GOT3 (cell line): ENCODE results near the gene HCRTR1.

ENCODE experiments used
- DNase-seq: peaks from one replicate; lab custom pipeline; 2025; ENCODE audit warnings: mixed read lengths; lab: John Stamatoyannopoulos, UW

HCRTR1 gene

GRCh38 chr1:31667065-31667785 lies 49.7 kb downstream of the HCRTR1 start:
- DNase-seq: no peak

- DNase-seq: no peak
These were observed 50.9 kb downstream of the HCRTR1 start for GRCh38 chr1:31668303-31668883.

GRCh38 chr1:31669433-31669785 lies 51.9 kb downstream of the HCRTR1 start:
- DNase-seq: no peak

- no peak for DNase-seq
These were observed 52.5 kb downstream of the HCRTR1 start for GRCh38 chr1:31669786-31670592.

- DNase-seq: no peak
These were observed 53.1 kb downstream of the HCRTR1 start for GRCh38 chr1:31670593-31670964.

GRCh38 chr1:31671147-31671546 lies 53.7 kb downstream of the HCRTR1 start:
- DNase-seq: no peak

- no peak for DNase-seq
These were observed 54.2 kb downstream of the HCRTR1 start for GRCh38 chr1:31671561-31672201.

- DNase-seq: no peak
These were observed 55.5 kb downstream of the HCRTR1 start for GRCh38 chr1:31672986-31673385.

- no peak for DNase-seq
These were observed 55.9 kb downstream of the HCRTR1 start for GRCh38 chr1:31673433-31673832.

GRCh38 chr1:31674626-31675025 lies 57.1 kb downstream of the HCRTR1 start:
- DNase-seq: no peak

- no peak for DNase-seq
These were observed 57.7 kb downstream of the HCRTR1 start for GRCh38 chr1:31675161-31675560.

GRCh38 chr1:31675756-31676155 lies 58.3 kb downstream of the HCRTR1 start:
- DNase-seq: no peak
